ENCODE results near the gene RNF157. TPM values are rescaled to one million over a fixed set of nuclear protein-coding genes. Genes with fewer than 3 reads are reported as not detected.
"Not testable (repeated sequence)": the region's sequence is repeated elsewhere in the genome, so short reads cannot be mapped to it uniquely, and the experiment has no call there.

Gene RNF157
- total RNA-seq, 4 donors from 2014 or later: 1.7 to 6.6 (median 4.7) TPM

GRCh38 chr17:76191896-76192295 lies 48.4 kb downstream of the RNF157 start:
- H3K4me1 ChIP-seq: peaks cover 17 to 18% of the 10 kb centered on the region in 2 donors
- TF ChIP-seq POLR2A (IDR thresholded peaks at IDR 0.05): no peak
- no peak for TF ChIP-seq CTCF (IDR thresholded peaks at IDR 0.05)
- H3K4me3 ChIP-seq (replicated peaks in 1 of 3): no peak overlapping the region
- no peak overlapping the region for H3K27ac ChIP-seq
- no peaks in the 10 kb centered on the region for H3K36me3 ChIP-seq
- intact Hi-C loops (cut with DNase I): no loop called here
- DNase-seq: no peak
- 64 to 73% methylated on average over 6 of the region's 6 CpGs for whole genome bisulfite sequencing, 2 donors
- no peaks in the 10 kb centered on the region for H3K9me3 ChIP-seq
- no peaks in the 10 kb centered on the region for H3K27me3 ChIP-seq

GRCh38 chr17:76189741-76190140 lies 50.6 kb downstream of the RNF157 start:
- Histone ChIP-seq H3K27ac (no peak overlapping the region), H3K4me3 (replicated peaks in 1 of 3) (no peak overlapping the region), H3K36me3 (no peaks in the 10 kb centered on the region), H3K4me1 (peaks cover 9% of the 10 kb centered on the region in 2 donors), H3K9me3 (no peaks in the 10 kb centered on the region), H3K27me3 (no peaks in the 10 kb centered on the region)
- TF ChIP-seq POLR2A (IDR thresholded peaks at IDR 0.05) (no peak), CTCF (IDR thresholded peaks at IDR 0.05) (no peak)
- WGBS, 2 donors: 91 to 92% methylated on average over 4 of the region's 4 CpGs
- no peak for DNase-seq
- intact Hi-C loops (cut with DNase I): no loop called here

GRCh38 chr17:76189247-76189646 lies 51.0 kb downstream of the RNF157 start:
- Histone ChIP-seq H3K9me3 (no peaks in the 10 kb centered on the region), H3K4me3 (replicated peaks in 1 of 3) (no peak overlapping the region), H3K27ac (no peak overlapping the region), H3K27me3 (no peaks in the 10 kb centered on the region), H3K4me1 (peaks cover 9% of the 10 kb centered on the region in 2 donors), H3K36me3 (no peaks in the 10 kb centered on the region)
- intact Hi-C loops (cut with DNase I): no loop called here
- no peak for TF ChIP-seq POLR2A (IDR thresholded peaks at IDR 0.05)
- TF ChIP-seq CTCF (IDR thresholded peaks at IDR 0.05): no peak
- 86 to 92% methylated on average over 4 of the region's 4 CpGs for WGBS, 2 donors
- DNase-seq: no peak

GRCh38 chr17:76188213-76189016 lies 51.9 kb downstream of the RNF157 start:
- no peaks in the 10 kb centered on the region for H3K27me3 ChIP-seq
- no peak for DNase-seq
- H3K4me3 ChIP-seq (replicated peaks in 1 of 3): no peak overlapping the region
- no peaks in the 10 kb centered on the region for H3K36me3 ChIP-seq
- no peak overlapping the region for H3K27ac ChIP-seq
- 76 to 81% methylated on average over 4 of the region's 4 CpGs for WGBS, 2 donors
- intact Hi-C loops (cut with DNase I): no loop called here
- peaks cover 9% of the 10 kb centered on the region in 2 donors for H3K4me1 ChIP-seq
- no peaks in the 10 kb centered on the region for H3K9me3 ChIP-seq
- TF ChIP-seq POLR2A (IDR thresholded peaks at IDR 0.05): no peak
- peak in 2 of 6 experiments; percentile 7 to 28 for TF ChIP-seq CTCF (IDR thresholded peaks at IDR 0.05)

GRCh38 chr17:76186774-76187173 lies 53.5 kb downstream of the RNF157 start:
- H3K27me3 ChIP-seq: not testable (repeated sequence)

More at GRCh38 chr17:76186774-76187173, 53.5 kb downstream of the RNF157 start:
- H3K36me3 ChIP-seq; intact Hi-C loops (cut with DNase I); DNase-seq; H3K9me3 ChIP-seq; H3K4me1 ChIP-seq; H3K4me3 ChIP-seq (replicated peaks in 1 of 3); H3K27ac ChIP-seq: not testable (repeated sequence)
- 97 to 99% methylated on average over 2 of the region's 2 CpGs for WGBS, 2 donors

All from thyroid gland (tissue), 4 donors.